AG09319 (cell line): ENCODE measurements around the gene XXYLT1.
"Not testable (repeated sequence)": the region's sequence is repeated elsewhere in the genome, so short reads cannot be mapped to it uniquely, and the experiment has no call there.

Source experiments
- DNase-seq: peaks from one replicate; pipeline ENCODE4 v3.0.0-alpha.2; 2010; ENCODE audit warnings: low read depth; ENCODE audit errors: extremely low read depth
- CTCF ChIP-seq: IDR thresholded peaks from 2 replicates; pipeline ENCODE4 v1.5.1; 2011; ENCODE audit warnings: low read depth, mild to moderate bottlenecking, inconsistent platforms, low read length, moderate library complexity

XXYLT1 gene

GRCh38 chr3:195054311-195054710 lies 216.6 kb downstream of the XXYLT1 start:
- DNase-seq = no peak
- no peak for TF ChIP-seq CTCF

- DNase-seq = no peak
- no peak for TF ChIP-seq CTCF
Measured at GRCh38 chr3:195052939-195053338, 218.0 kb downstream of the XXYLT1 start.

DNA sequence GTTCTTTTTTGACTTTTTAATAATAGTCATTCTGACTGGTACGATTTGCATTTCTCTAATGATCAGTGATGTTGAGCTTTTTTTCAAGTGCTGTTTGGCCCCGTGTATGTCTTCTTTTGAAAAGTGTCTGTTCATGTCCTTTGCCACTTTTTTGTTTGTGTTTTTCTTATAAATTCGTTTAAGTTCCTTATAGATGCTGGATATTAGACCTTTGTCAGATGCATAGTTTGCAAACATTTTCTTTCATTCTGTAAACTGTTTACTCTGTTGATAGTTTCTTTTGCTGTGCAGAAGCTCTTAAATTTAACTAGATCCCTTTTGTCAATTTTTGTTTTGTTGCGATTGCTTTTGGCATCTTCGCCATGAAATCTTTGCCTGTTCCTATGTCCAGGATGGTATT lies 220.7 kb downstream of the XXYLT1 start:
- not testable (repeated sequence) for DNase-seq

DNA sequence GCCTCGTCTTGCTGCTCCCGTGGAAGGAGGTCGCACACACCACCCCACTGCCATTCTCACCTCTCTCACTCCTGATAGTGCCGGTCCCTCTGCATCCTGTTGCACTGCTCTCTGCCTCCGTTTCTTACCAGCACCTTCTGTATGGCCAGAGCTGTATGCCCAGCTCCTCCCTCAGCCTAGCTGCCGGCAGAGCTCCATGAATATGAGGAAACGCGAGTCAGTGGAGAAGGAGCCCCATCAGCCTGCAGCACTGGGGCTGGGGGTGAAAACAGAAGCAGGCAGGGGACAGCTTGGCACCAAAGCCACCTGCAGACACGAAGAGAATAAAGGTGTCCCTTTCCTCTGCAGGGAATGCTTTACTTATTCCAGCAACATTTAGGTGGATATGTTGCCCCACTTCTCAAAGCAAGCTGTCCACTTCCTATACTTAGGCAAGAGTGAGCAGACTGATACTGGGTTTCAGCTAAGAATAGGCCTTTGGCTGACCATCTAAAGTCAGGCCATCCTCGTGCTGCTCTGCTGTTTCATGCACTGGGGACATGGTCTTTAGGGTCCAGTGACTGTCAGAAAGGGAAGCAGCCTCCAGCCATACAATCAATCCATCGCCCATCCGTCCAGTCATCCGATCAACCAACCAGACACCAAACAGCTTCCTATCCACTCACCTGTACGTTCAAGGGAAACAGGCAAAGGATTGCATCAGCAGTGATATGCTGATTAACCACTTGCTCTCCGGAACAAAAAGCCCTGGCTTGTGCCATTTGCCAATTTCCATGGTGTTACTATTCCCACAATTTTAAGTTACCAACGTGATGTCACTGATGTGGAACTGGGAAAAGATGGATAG lies 222.7 kb downstream of the XXYLT1 start:
- DNase-seq = no peak
- TF ChIP-seq CTCF = no peak

GRCh38 chr3:195047536-195047935 lies 223.4 kb downstream of the XXYLT1 start:
- DNase-seq = no peak
- TF ChIP-seq CTCF = no peak

GRCh38 chr3:195046441-195046840 lies 224.5 kb downstream of the XXYLT1 start:
- TF ChIP-seq CTCF = no peak

GRCh38 chr3:195045481-195046210 lies 225.3 kb downstream of the XXYLT1 start:
- no peak for DNase-seq
- TF ChIP-seq CTCF = no peak

More at GRCh38 chr3:195046441-195046840, 224.5 kb downstream of the XXYLT1 start:
- no peak for DNase-seq
